ENCODE data around the gene CHMP5.

The CHMP5 gene

GRCh38 chr9:33277484-33277883 lies 12.6 kb downstream of the CHMP5 start:
- H4K8ac ChIP-seq (ENCODE audit: low read depth, low read length) = no peak overlapping the region
- no peak overlapping the region for H3K27ac ChIP-seq (replicated peaks; ENCODE audit: low read length)
- no peak for DNase-seq (ENCODE audit: low spot score)
- H2BK120ac ChIP-seq (ENCODE audit: low read depth, low read length) = no peak overlapping the region
- no peaks in the 10 kb centered on the region for H3K9me3 ChIP-seq (replicated peaks in 1 of 2; ENCODE audit: control insufficient read depth in 2 of 2, insufficient read depth in 1 of 2, low read depth in 1 of 2, low read length in 2 of 2)
- H2BK5ac ChIP-seq (ENCODE audit: low read length) = no peak overlapping the region
- no CpG with 5 or more reads among the region's 4 CpGs for WGBS, 2 donors (ENCODE audit: extremely low coverage in 2 of 2, insufficient read length in 2 of 2, insufficient replicate concordance in 1 of 2)
- H3K9ac ChIP-seq (ENCODE audit: low read depth, low read length, poor library complexity) = no peak overlapping the region
- H3K23ac ChIP-seq (ENCODE audit: low read depth, low read length, poor library complexity) = no peak overlapping the region
- no peak overlapping the region for H3K18ac ChIP-seq (ENCODE audit: low read length)
- no peak overlapping the region for H2AFZ ChIP-seq (ENCODE audit: low read length)
- no peak overlapping the region for H3K4me3 ChIP-seq (ENCODE audit: low read length in 2 of 2)
- H3K79me1 ChIP-seq (ENCODE audit: low read depth, low read length) = no peaks in the 10 kb centered on the region
- no peak overlapping the region for H4K91ac ChIP-seq (ENCODE audit: low read depth, low read length, poor library complexity)
- no peaks in the 10 kb centered on the region for H3K4me1 ChIP-seq (ENCODE audit: control insufficient read depth in 2 of 2, insufficient read depth in 1 of 2, low read depth in 1 of 2, low read length in 2 of 2)
- no peak overlapping the region for H3K14ac ChIP-seq (ENCODE audit: low read length)
- no peak overlapping the region for H3K4me2 ChIP-seq (ENCODE audit: insufficient read depth, low read length, poor library complexity, severe bottlenecking)
- no peak overlapping the region for H2AK5ac ChIP-seq (ENCODE audit: low read depth, low read length)
- H3K27me3 ChIP-seq (ENCODE audit: control insufficient read depth in 3 of 3, insufficient read depth in 3 of 3, low read depth in 1 of 3, low read length in 3 of 3) = no peaks in the 10 kb centered on the region
- H3K36me3 ChIP-seq (replicated peaks in 1 of 2; ENCODE audit: control insufficient read depth in 2 of 2, insufficient read depth in 2 of 2, low read length in 2 of 2) = peaks cover 20 to 93% of the 10 kb centered on the region in 2 donors
- H2BK12ac ChIP-seq (ENCODE audit: low read length) = no peak overlapping the region
- H2BK15ac ChIP-seq (ENCODE audit: low read length) = no peak overlapping the region
- H3K4ac ChIP-seq (ENCODE audit: low read length) = no peak overlapping the region

GRCh38 chr9:33285502-33285901 lies 20.7 kb downstream of the CHMP5 start:
- H2BK12ac ChIP-seq (ENCODE audit: low read length) = no peak overlapping the region
- no peak overlapping the region for H3K4me2 ChIP-seq (ENCODE audit: insufficient read depth, low read length, poor library complexity, severe bottlenecking)
- DNase-seq (ENCODE audit: low spot score) = no peak
- H2BK5ac ChIP-seq (ENCODE audit: low read length) = no peak overlapping the region
- peaks cover 0 to 30% of the 10 kb centered on the region in 2 donors for H3K36me3 ChIP-seq (replicated peaks in 1 of 2; ENCODE audit: control insufficient read depth in 2 of 2, insufficient read depth in 2 of 2, low read length in 2 of 2)
- no peak overlapping the region for H4K8ac ChIP-seq (ENCODE audit: low read depth, low read length)
- no peak overlapping the region for H2BK120ac ChIP-seq (ENCODE audit: low read depth, low read length)
- no peaks in the 10 kb centered on the region for H3K9me3 ChIP-seq (replicated peaks in 1 of 2; ENCODE audit: control insufficient read depth in 2 of 2, insufficient read depth in 1 of 2, low read depth in 1 of 2, low read length in 2 of 2)
- no peak overlapping the region for H3K9ac ChIP-seq (ENCODE audit: low read depth, low read length, poor library complexity)
- no peak overlapping the region for H2AFZ ChIP-seq (ENCODE audit: low read length)
- no peak overlapping the region for H3K14ac ChIP-seq (ENCODE audit: low read length)
- H2AK5ac ChIP-seq (ENCODE audit: low read depth, low read length) = no peak overlapping the region
- no peaks in the 10 kb centered on the region for H3K4me1 ChIP-seq (ENCODE audit: control insufficient read depth in 2 of 2, insufficient read depth in 1 of 2, low read depth in 1 of 2, low read length in 2 of 2)
- no peaks in the 10 kb centered on the region for H3K27me3 ChIP-seq (ENCODE audit: control insufficient read depth in 3 of 3, insufficient read depth in 3 of 3, low read depth in 1 of 3, low read length in 3 of 3)
- no peak overlapping the region for H3K23ac ChIP-seq (ENCODE audit: low read depth, low read length, poor library complexity)
- H4K91ac ChIP-seq (ENCODE audit: low read depth, low read length, poor library complexity) = no peak overlapping the region
- no peak overlapping the region for H2BK15ac ChIP-seq (ENCODE audit: low read length)
- no peak overlapping the region for H3K4ac ChIP-seq (ENCODE audit: low read length)
- no peak overlapping the region for H3K4me3 ChIP-seq (ENCODE audit: low read length in 2 of 2)
- H3K18ac ChIP-seq (ENCODE audit: low read length) = no peak overlapping the region
- H3K27ac ChIP-seq (replicated peaks; ENCODE audit: low read length) = no peak overlapping the region
- H3K79me1 ChIP-seq (ENCODE audit: low read depth, low read length) = no peaks in the 10 kb centered on the region
- WGBS, 2 donors (ENCODE audit: extremely low coverage in 2 of 2, insufficient read length in 2 of 2, insufficient replicate concordance in 1 of 2) = no CpG with 5 or more reads among the region's 5 CpGs

GRCh38 chr9:33287087-33287490 lies 22.2 kb downstream of the CHMP5 start:
- Histone ChIP-seq H2AFZ (ENCODE audit: low read length) (no peak overlapping the region), H3K4ac (ENCODE audit: low read length) (no peak overlapping the region), H3K36me3 (replicated peaks in 1 of 2; ENCODE audit: control insufficient read depth in 2 of 2, insufficient read depth in 2 of 2, low read length in 2 of 2) (peaks cover 0 to 18% of the 10 kb centered on the region in 2 donors), H4K8ac (ENCODE audit: low read depth, low read length) (no peak overlapping the region), H3K9ac (ENCODE audit: low read depth, low read length, poor library complexity) (no peak overlapping the region), H3K14ac (ENCODE audit: low read length) (no peak overlapping the region), H2BK15ac (ENCODE audit: low read length) (no peak overlapping the region), H3K9me3 (replicated peaks in 1 of 2; ENCODE audit: control insufficient read depth in 2 of 2, insufficient read depth in 1 of 2, low read depth in 1 of 2, low read length in 2 of 2) (no peaks in the 10 kb centered on the region), H3K4me2 (ENCODE audit: insufficient read depth, low read length, poor library complexity, severe bottlenecking) (no peak overlapping the region), H3K18ac (ENCODE audit: low read length) (no peak overlapping the region), H3K4me1 (ENCODE audit: control insufficient read depth in 2 of 2, insufficient read depth in 1 of 2, low read depth in 1 of 2, low read length in 2 of 2) (peaks cover 0 to 1% of the 10 kb centered on the region in 2 donors), H3K4me3 (ENCODE audit: low read length in 2 of 2) (no peak overlapping the region), H4K91ac (ENCODE audit: low read depth, low read length, poor library complexity) (no peak overlapping the region), H3K27ac (replicated peaks; ENCODE audit: low read length) (no peak overlapping the region), H2BK120ac (ENCODE audit: low read depth, low read length) (no peak overlapping the region), H3K23ac (ENCODE audit: low read depth, low read length, poor library complexity) (no peak overlapping the region), H3K79me1 (ENCODE audit: low read depth, low read length) (peaks cover 5% of the 10 kb centered on the region), H2AK5ac (ENCODE audit: low read depth, low read length) (no peak overlapping the region), H2BK12ac (ENCODE audit: low read length) (no peak overlapping the region), H3K27me3 (ENCODE audit: control insufficient read depth in 3 of 3, insufficient read depth in 3 of 3, low read depth in 1 of 3, low read length in 3 of 3) (no peaks in the 10 kb centered on the region), H2BK5ac (ENCODE audit: low read length) (no peak overlapping the region)
- no CpG with 5 or more reads among the region's 4 CpGs for WGBS, 2 donors (ENCODE audit: extremely low coverage in 2 of 2, insufficient read length in 2 of 2, insufficient replicate concordance in 1 of 2)
- no peak for DNase-seq (ENCODE audit: low spot score)

- H3K4me1 ChIP-seq (ENCODE audit: control insufficient read depth in 2 of 2, insufficient read depth in 1 of 2, low read depth in 1 of 2, low read length in 2 of 2) = peaks cover 0 to 1% of the 10 kb centered on the region in 2 donors
- H3K4me2 ChIP-seq (ENCODE audit: insufficient read depth, low read length, poor library complexity, severe bottlenecking) = no peak overlapping the region
- no peak for DNase-seq (ENCODE audit: low spot score)
- H3K4me3 ChIP-seq (ENCODE audit: low read length in 2 of 2) = no peak overlapping the region
- no peak overlapping the region for H4K91ac ChIP-seq (ENCODE audit: low read depth, low read length, poor library complexity)
- no peak overlapping the region for H4K8ac ChIP-seq (ENCODE audit: low read depth, low read length)
- no peak overlapping the region for H3K14ac ChIP-seq (ENCODE audit: low read length)
- peaks cover 4 to 21% of the 10 kb centered on the region in 2 donors for H3K36me3 ChIP-seq (replicated peaks in 1 of 2; ENCODE audit: control insufficient read depth in 2 of 2, insufficient read depth in 2 of 2, low read length in 2 of 2)
- H2BK12ac ChIP-seq (ENCODE audit: low read length) = no peak overlapping the region
- no peak overlapping the region for H3K23ac ChIP-seq (ENCODE audit: low read depth, low read length, poor library complexity)
- H3K27ac ChIP-seq (replicated peaks; ENCODE audit: low read length) = no peak overlapping the region
- no peak overlapping the region for H2BK120ac ChIP-seq (ENCODE audit: low read depth, low read length)
- H2AFZ ChIP-seq (ENCODE audit: low read length) = no peak overlapping the region
- WGBS, 2 donors (ENCODE audit: extremely low coverage in 2 of 2, insufficient read length in 2 of 2, insufficient replicate concordance in 1 of 2) = no CpG with 5 or more reads among the region's 4 CpGs
- no peak overlapping the region for H3K4ac ChIP-seq (ENCODE audit: low read length)
- no peaks in the 10 kb centered on the region for H3K27me3 ChIP-seq (ENCODE audit: control insufficient read depth in 3 of 3, insufficient read depth in 3 of 3, low read depth in 1 of 3, low read length in 3 of 3)
- no peak overlapping the region for H2BK15ac ChIP-seq (ENCODE audit: low read length)
- H3K18ac ChIP-seq (ENCODE audit: low read length) = no peak overlapping the region
- H3K9me3 ChIP-seq (replicated peaks in 1 of 2; ENCODE audit: control insufficient read depth in 2 of 2, insufficient read depth in 1 of 2, low read depth in 1 of 2, low read length in 2 of 2) = no peaks in the 10 kb centered on the region
- no peak overlapping the region for H2BK5ac ChIP-seq (ENCODE audit: low read length)
- no peak overlapping the region for H2AK5ac ChIP-seq (ENCODE audit: low read depth, low read length)
- peaks cover 5% of the 10 kb centered on the region for H3K79me1 ChIP-seq (ENCODE audit: low read depth, low read length)
- H3K9ac ChIP-seq (ENCODE audit: low read depth, low read length, poor library complexity) = no peak overlapping the region
Measured at GRCh38 chr9:33288235-33288634, 23.4 kb downstream of the CHMP5 start.

All from neuronal stem cell (in vitro differentiated cells).